Measurements from ENCODE around the gene NECTIN1.

NECTIN1 gene

DNA sequence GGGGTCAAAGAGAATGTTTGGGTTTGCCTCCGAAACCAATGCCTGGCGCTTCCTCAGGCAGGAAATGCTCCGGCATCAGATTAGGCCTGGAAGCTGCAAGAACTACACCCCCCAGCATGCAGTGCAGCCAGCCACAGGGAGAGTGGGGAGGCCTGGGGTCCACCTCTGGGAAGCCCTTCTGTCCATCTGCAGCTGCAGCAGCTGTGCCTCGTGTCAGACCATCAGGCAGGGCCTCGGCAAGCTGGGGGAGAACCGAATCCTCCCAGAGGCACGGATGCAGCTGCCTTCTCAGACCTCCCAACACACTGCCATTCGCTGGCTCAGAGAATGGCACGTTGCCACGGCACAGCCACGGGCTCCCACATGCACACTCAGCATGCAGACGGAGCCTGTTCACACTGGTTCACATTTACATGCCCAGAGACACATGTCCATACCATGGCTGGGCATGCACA is 57.4 kb downstream of the NECTIN1 start:
- no peak for DNase-seq (ENCODE audit: low read depth in 2 of 2)

DNA sequence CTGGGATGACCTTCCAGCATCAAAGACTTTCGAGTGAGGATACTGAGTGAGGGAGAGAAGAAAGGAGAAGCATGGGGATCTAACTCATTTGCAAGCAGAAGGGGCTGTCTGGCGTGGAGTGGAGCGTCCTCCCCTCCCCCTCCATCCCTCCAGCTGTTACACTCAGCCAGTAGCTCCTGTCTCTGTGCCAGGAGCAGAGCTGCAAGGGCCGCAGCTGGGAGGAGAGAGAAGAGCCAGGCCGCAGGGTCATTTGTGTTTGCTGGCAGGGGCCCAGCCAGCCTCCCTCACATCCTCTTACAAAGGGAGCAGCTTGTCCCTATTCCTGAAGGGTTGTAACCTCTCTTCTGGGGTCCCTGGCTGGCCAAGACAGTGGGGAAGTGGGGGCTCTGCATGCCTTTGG is 57.9 kb downstream of the NECTIN1 start:
- DNase-seq (ENCODE audit: low read depth in 2 of 2), result no peak

DNA sequence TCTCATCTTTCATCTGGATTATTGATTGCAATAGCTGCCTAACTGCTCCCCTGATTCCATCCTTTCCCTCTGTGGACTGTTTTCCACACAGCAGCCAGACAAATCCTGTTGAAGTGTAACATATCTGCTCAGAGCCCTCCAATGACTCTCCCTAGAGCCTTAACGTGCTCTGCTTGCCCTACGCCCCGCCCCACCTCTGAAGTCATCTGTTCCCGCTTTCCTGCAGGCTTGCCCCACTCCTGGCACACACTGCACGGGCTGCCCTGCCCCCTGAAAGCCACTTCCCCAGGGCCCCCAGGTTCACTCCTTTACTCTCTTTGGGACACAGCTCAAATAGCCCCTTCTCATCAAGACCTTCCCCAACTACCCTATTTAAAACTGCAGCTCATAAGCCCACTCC is 59.5 kb downstream of the NECTIN1 start:
- no peak for DNase-seq (ENCODE audit: low read depth in 2 of 2)

DNA sequence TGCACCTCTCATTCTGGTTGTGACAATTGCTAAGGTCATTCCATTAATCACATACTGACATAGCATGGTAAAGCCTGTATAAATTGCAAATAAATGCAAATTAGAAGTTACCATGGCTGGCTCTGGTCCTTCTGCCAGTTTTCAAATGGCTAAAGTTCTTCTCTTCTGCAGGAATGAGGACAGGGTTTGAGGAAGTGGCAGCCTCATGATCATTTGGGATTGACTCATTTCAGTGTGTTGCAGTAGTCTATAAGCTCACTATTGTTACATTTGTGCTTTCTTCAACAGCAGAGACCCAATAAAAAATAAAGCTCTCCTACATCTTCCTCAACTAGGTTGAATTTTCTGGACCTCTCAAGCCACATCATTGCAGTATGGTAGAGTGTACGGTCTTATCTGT is 60.3 kb downstream of the NECTIN1 start:
- DNase-seq (ENCODE audit: low read depth in 2 of 2), result no peak

DNA sequence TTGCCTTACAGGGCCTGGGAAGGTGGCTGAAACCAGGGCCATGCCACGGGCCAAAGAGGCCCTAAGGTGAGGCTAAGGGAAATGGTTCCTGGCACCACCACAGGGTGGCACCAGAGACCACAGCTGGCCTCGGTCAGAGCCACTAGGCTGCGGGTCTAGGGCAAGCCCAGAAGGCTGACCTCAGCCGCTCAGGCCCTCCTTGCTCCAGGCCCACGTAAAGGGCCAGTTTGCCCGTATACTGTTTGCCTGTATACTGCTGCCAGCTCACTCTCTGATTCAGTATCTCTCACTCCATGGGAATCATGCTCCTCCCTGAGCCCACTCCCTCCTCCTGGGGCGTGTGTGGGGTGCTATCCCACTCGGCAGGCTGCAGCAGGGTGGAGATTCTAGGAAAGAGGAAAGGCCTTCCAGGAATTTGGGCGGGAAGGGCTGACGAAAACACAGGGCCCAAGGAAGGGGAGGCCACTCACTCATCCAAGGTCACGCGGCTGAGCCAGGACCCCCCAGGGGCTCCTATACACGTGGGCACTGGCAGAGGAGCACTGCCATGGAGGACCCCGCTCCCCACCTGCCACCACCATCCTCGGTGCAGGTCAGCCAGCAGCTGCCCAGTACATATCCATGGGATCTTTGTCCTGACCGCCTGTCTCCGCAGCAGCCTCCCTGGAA is 62.4 kb downstream of the NECTIN1 start:
- DNase-seq (ENCODE audit: low read depth in 2 of 2), result peak; percentile 35 to 53

DNA sequence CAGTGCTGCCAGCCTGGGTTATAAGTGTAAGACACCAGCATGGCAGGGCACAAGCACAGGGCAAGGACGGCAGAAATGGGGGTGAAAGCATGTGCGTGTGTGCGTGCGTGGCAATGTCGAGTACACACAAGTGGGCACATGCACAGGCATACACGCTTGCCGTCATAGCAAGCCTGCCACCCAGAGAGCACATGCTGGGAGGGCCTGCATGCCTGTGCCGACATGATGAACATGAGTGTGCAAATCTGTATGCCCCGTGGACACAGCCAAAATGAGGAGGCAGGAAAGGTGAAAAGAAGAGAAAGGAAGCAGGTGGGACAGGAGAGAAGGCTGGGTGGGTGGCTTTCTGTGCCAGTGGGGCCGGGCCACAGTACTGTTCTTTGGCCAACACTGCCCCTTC is 62.9 kb downstream of the NECTIN1 start:
- no peak for DNase-seq (ENCODE audit: low read depth in 2 of 2)

DNA sequence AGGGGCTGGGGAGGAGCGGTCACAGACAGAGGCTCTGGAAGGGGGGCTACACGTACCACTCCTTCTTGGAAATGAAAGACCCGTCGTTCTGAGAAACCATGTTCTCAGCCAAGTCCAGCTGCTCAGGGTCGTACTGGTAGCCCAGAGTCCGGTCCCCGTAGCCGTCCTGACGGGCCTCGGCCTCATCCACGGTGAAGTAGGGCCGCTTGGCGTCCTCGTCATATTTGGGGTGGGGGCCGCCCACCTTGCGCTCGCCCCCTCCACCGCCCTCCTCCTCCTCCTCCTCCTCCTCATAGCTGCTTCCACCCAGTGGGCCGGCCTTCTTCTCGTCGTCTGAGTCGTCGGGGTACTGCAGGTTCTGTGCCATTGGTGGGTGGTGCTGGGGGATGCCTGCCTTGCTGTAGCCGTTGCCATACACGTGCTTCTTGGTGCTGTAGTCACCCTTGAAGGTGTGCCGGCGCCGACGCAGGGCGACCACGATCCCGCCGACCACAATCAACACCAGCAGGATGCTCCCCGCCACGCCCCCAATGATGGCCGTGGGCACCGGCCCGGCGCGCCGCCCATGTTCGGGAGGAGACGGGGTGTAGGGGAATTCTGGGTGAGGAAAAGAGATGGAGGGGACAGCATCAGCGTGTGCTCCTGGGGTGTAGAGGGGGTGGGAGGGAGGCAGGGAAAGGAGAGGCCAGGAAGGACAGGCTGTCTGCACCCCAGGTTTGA is 64.1 kb downstream of the NECTIN1 start:
- no peak for DNase-seq (ENCODE audit: low read depth in 2 of 2)

DNA sequence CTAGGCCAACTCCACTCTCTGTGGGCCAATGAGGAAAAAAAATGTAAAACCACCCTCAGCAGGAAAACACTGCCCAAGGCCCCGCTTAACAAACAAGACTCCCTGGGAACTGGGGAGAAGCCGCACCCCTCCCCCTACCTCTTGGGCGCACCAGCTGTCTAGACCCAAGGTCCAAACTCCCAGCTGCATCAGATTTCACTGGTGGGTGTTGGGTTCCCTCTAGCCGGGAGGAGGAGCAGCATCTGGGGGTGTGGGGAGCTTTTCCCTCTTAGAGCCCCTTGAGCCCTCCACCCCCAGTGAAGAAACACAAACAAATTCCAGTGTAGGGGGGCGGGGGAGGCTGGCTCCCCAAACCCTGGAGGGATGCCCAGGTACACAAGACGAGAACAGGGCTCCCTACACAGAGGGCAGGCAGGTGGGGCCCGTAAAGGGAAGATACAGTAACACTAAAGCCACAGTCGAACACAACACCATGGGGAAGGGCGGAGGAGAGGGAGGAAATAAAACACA is 64.9 kb downstream of the NECTIN1 start:
- no peak for DNase-seq (ENCODE audit: low read depth in 2 of 2)

DNA sequence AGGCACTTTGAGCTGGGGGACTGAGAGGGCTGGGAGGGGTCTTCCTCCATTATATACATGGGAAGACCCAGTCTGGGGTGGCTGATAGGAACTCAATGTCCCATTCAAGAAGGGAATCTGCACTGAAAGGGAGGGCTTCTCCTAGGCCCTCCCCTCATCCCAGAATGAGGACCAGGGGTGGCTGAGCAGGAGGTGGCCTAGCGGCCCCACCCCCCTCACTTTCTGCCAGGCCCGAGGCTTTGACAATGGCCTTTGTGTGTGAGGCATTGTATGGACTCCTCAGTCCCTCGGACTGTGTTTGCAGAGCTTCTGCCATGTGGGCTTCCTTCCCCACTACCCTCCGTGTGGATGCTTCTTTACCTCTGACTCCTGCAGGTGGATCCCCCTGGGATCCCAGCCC is 65.7 kb downstream of the NECTIN1 start:
- no peak for DNase-seq (ENCODE audit: low read depth in 2 of 2)

DNA sequence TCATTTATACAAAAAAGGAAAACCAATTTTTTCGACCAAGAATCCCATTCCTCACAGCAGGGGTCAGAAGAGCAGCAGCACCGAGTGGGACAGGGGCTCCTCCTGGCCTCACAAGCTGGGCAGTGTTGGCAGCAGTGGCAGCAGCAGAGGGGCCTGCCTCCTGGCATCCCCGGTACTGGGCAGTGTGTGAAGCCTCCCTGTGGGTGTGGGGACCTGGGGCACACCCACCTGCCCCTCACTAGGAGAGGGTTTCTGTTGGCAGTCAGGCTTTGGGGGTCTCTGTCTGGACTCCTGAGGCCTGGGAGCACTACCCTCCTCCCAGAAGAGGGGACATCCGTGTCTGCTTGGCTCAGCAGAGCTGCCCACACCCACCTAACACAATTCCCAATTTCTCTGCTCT is 67.8 kb downstream of the NECTIN1 start:
- no peak for DNase-seq (ENCODE audit: low read depth in 2 of 2)

DNA sequence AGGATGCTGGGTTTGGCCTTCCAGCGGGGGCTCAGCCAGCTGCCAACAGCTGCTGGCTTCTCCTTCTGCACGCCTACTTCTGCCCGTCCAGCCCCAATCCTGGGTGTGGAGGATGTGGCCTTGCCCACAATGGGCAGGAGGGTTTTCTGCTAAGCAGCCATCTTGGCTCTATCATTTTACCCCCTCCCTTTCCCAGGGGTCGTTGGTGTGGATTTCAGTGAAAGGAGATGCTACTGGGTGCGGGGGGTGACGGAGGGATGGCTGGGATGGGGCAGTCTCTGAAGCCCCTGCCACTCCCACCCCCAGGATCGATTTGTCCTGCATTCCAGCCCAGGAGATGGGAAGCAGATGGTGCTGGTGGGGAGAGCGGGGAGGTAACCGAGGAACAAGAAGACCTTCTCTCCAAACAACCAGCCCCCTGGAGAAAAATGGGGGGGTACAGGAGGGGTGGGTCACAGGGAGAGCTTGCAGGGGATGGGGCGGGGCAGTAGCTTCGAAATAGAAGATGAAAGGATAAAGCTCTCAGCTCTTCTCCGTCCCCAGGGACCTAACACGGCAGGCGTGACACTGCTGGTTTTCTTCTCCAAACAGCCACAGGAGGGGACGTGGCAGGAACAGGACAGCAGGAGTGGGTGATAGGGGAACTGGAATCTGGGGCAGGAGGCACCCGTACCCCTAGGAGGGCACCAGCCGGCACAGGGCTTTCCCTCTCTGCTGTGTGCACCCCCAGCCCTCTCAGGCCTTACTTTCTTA is 68.9 kb downstream of the NECTIN1 start:
- DNase-seq (ENCODE audit: low read depth in 2 of 2), result no peak

DNA sequence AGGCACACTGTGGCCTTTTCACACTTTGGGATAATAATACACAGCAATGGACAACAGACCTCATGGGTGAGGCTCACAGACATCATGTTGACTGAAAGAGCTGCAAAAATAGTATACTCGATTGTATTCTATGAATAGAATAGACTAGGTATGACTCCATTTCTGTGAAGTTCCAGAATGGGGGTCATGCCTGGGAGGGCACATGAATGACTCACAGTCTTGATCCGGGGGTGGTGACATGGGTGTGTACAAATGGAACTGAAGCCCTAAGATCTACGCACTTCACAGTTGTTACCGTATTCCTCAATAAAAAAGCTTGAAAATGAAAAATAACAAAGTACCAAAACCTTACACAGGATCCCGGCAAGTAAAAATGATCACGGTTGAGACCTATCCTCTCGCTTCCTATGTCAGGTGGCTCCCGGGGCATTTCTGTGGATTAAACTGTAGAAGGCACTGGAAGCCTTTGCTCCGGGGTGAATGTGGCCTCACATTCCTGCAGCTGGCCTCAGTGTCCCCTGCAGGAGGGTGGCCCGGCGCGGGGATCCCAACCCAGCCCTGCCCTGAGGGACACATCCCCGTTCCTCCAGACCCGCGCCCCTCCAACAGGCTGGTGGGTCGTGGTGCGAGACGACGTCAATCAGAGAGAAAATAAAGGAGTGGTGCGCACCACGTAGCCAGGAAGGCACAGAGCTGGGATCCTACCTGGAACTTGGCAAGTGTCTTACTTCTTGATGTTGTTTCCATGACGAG is 75.9 kb downstream of the NECTIN1 start:
- no peak for DNase-seq (ENCODE audit: low read depth in 2 of 2)

DNA sequence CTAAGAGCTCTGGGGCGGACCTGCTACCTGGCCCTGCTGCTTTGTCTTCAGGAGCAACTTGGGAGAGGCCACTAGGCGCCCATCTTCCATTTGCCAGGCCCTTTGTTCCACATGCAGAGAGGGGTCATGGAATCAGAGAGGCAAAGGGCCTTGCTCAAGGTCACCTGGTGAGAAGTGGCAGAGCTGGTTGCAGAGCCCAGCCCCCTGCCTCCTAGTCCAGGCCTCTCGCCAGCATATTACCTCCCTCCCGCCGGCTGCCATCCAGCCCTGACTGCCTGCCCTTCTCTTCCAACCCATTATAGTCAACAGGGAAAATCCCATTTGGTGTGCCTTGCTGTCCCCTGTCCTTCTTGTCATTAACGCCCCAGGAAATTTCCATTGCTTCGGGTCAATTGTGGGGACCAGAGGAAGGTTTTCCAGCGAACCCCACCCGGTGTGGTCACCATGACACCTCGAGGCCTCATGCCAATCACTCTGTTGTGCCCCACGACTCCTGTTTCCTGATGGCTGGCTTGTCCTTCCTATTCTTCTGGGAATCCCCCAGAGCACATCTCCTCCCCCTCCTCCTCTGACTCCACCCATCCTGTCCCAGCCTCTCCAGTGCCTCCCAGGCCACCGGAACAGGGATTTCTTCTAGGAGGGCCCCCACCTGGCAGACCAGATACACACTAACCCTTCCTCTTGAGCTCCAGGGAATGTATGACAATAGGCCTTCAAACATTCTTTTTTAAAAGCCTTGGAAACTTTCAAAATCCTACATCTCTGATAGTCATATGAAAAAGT is 77.0 kb downstream of the NECTIN1 start:
- DNase-seq (ENCODE audit: low read depth in 2 of 2), result no peak

DNA sequence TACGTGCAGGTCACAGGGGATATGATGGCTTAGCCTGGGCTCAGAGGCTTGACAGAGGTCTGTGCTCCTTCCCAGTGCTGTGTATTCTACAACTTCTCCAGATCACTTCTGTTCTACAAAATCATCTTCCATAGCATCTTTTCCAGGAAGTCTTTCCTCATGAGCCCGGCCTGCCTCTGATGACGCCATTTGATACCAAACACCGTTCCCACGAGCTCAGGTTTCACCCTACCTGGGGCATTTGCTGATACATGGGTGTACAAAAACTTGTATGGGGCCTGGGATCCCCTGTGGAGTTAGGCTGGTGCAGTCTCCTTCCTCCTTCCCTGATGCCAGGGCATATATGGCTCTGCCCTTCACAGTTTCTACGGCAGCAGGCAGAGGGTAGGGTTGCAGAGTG is 78.7 kb downstream of the NECTIN1 start:
- no peak for DNase-seq (ENCODE audit: low read depth in 2 of 2)

DNA sequence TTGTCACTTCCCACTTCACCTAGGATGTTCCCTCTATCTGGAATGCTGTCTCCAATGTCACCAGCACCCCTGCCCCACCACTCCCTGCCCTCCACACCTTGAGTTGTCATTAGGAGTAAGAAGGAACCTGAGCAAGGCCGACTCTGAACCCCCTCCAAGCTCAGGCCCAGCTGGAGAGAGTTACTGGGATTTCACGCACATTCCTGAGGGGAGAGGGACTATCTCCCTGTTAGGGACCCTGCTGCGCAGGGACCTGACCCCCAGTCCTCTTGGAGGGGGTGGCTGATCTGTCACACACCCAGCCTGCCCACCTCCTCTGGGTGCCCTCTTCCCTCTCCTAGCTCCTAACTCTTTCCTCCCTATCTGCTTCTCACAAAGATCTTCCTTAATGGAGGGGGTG is 81.7 kb downstream of the NECTIN1 start:
- DNase-seq (ENCODE audit: low read depth in 2 of 2), result no peak

DNA sequence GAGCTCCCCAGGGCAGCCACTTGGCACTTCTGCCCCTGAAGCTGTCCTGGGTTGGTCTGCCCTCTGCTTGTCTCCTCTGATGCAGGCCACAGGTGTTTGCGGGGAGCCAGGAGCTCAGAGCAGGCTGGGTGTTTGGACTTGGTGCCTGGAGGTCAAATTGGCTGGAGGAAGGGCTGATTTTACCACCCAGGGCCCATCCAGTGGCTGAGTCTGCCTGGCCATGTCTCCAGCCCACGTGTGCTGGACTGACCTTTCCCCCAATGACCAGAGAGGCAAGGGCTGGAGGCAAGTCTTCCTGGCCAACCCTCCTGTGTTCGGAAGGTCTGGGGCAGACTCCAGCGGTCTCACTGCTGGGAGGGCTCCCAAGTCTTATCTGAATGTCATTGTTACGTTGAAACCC is 84.0 kb downstream of the NECTIN1 start:
- no peak for DNase-seq (ENCODE audit: low read depth in 2 of 2)

DNA sequence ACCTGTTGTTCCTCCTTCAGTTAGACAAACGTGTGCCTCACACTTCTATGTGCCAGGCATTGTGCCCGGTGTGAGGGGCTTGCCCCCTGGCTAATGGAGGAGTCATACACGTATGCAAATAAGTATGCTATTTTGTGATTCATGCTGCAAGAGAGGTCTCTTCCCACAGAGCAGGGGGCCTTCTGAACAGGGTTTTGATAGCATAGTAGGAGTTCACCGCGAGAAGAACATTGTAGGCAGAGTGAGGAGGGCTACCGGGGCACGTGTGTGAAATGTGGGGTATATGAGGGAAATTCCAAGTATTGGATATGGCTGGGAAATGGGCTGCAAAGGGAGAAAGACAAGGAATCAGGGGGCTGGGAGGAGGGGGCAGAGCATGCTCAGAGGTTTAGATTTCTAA is 84.5 kb downstream of the NECTIN1 start:
- no peak for DNase-seq (ENCODE audit: low read depth in 2 of 2)

DNA sequence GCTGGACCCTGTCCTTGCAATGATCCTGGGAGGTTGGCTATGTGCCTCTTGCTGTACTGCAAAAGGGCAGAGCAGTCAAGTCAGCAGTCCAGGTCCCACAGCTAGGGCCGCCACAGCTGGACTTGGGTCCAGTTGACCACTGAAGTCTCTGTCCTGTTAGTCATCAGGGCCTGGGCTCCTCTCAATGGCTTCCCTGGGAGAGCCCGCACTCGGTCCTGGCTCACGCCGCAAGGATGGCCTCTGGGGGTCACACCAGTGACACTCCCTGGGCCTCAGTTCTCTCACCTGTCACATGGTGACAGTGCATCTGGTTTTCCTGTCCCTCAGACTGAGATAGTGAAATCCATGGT is 85.1 kb downstream of the NECTIN1 start:
- DNase-seq (ENCODE audit: low read depth in 2 of 2), result no peak

DNA sequence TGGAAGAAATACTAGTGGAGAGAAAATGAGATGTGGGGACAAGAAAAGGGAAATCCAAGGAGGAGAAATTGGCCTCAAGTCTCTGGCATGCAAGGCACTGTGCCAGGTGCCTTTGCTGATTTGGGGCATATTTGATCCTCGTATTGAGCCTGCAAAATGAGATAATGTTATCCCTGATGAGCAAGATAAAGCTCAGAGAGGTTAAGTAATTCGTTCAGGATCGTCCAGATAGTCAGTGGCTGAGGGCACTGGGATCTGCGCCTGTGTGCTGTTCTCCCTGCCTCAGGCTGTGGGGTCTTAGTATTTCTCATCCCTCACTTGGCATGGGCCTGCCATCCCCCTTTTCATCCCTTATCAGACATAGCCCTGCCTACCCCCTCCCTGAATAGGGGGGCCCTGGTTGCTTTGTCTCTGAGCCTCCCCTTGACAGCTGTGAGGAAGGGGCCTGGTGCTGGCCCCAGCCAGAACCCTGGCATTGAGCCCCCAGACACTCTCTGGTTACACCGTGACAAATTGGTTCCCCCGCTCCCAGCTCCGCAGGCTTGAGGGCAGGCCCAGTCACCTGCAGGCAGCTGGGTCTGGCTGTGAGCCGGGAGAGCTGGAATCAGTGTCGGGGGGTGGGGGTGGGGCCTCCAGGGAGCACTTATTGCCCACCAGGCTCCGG is 85.7 kb downstream of the NECTIN1 start:
- DNase-seq (ENCODE audit: low read depth in 2 of 2), result no peak

DNA sequence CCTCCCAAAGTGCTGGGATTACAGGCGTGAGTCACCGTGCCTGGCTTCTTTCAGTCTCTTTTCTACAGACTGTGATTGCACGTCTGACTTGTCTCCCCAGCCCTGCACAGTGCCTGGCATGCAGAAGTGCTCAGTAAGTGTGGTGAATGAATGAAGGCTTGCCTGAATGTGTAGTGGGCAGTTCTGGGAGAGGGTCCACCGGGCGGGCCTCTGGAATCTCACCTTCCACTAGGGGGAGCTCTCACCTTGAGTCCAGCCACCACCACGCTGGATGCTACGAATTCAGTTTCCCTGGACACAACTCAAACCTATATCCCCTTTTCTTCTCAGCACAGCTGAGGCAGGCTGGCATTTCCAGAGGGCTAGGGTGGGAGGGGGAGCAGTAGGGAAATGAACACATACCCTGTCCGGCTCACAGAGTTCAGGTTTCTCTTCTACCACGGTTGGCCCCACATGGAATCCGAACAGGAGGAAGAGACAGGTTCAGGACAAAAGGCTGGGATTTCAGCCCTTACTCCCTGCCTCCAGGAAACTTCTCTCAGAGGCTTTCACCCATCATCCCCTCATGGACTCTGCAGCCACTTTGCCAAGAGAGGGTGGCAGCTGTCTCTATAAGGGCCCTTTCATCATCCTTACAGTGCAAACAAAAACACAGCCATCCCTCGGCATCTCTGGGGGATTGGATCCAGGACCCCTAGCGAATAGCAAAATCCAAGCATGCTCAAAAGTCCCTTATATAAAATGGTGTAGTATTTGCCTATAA is 86.8 kb downstream of the NECTIN1 start:
- no peak for DNase-seq (ENCODE audit: low read depth in 2 of 2)

All from stimulated activated CD4-positive, alpha-beta T cell treated with anti-CD3 and anti-CD28 coated beads, Interleukin-12 subunit alpha, Interleukin-12 subunit beta, amount 100 ng/mL, for 24 hours (primary cell).